Liver (tissue), 9 donors: ENCODE results near the gene TTC39C. TPM values are rescaled to one million over a fixed set of nuclear protein-coding genes. Genes with fewer than 3 reads are reported as not detected.

Experiments used
- DNase-seq: peaks from one replicate; pipeline ENCODE4 v3.0.0-alpha.2; 2017; ENCODE audit warnings: low spot score
- H3K27ac ChIP-seq, 2 donors: one replicate each; pipeline ENCODE4 v1.7.0; 2013; ENCODE audit warnings: inconsistent platforms in 2 of 2, low read length in 2 of 2, control low read depth in 1 of 2, low read depth in 1 of 2, mild to moderate bottlenecking in 1 of 2
- H3K27me3 ChIP-seq, 4 donors: one replicate each; pipeline versions ENCODE4 v1.6.1 to v1.7.0; 2013; ENCODE audit warnings: low read length in 3 of 4, inconsistent platforms in 1 of 4, mild to moderate bottlenecking in 1 of 4, moderate library complexity in 1 of 4; ENCODE audit not compliant: control insufficient read depth in 4 of 4, insufficient read depth in 4 of 4
- H3K36me3 ChIP-seq, 4 donors: one replicate each; pipeline versions ENCODE4 v1.6.1 to v1.7.0; 2013; ENCODE audit warnings: low read length in 3 of 4, mild to moderate bottlenecking in 3 of 4, low read depth in 1 of 4, moderate library complexity in 1 of 4; ENCODE audit not compliant: control insufficient read depth in 4 of 4, insufficient read depth in 3 of 4
- H3K4me1 ChIP-seq, 4 donors: one replicate each; pipeline versions ENCODE4 v1.6.1 to v1.7.0; 2013; ENCODE audit warnings: low read length in 3 of 4, mild to moderate bottlenecking in 3 of 4, moderate library complexity in 1 of 4; ENCODE audit not compliant: control insufficient read depth in 4 of 4, insufficient read depth in 4 of 4
- H3K4me3 ChIP-seq, 3 donors: one replicate each; pipeline versions ENCODE4 v1.6.1 to v1.7.0; 2013; ENCODE audit warnings: low read length in 3 of 3, control low read depth in 1 of 3, low read depth in 1 of 3, mild to moderate bottlenecking in 1 of 3
- H3K9ac ChIP-seq, 2 donors: one replicate each; pipeline ENCODE4 v1.7.0; 2013; ENCODE audit warnings: low read length in 2 of 2, mild to moderate bottlenecking in 2 of 2, moderate library complexity in 2 of 2, control low read depth in 1 of 2, low read depth in 1 of 2
- H3K9me3 ChIP-seq, 4 donors: one replicate each; pipeline versions ENCODE4 v1.6.1 to v1.7.0; 2013; ENCODE audit warnings: low read length in 3 of 4; ENCODE audit not compliant: control insufficient read depth in 4 of 4
- CTCF ChIP-seq: fragments of 150-350 bp; IDR thresholded peaks from 2 replicates; pipeline ENCODE4 v1.5.1; 2017; ENCODE audit warnings: improper control_type of control experiment, low read depth, low read length; ENCODE audit not compliant: missing input control
- FOXA1 ChIP-seq: IDR thresholded peaks from 2 replicates; pipeline ENCODE4 v1.6.1; 2016; ENCODE audit warnings: antibody characterized with exemption
- FOXA2 ChIP-seq: IDR thresholded peaks from 2 replicates; pipeline ENCODE4 v1.6.1; 2016; ENCODE audit warnings: antibody characterized with exemption
- GABPA ChIP-seq, 2 donors: IDR thresholded peaks in 1 of 2; conservative IDR thresholded peaks in 1 of 2; 2 replicates each; pipeline ENCODE4 v1.6.1; 2016; ENCODE audit warnings: antibody characterized with exemption in 2 of 2, mild to moderate bottlenecking in 1 of 2, moderate library complexity in 1 of 2
- HNF4A ChIP-seq, 2 donors: conservative IDR thresholded peaks; 2 replicates each; pipeline ENCODE4 v1.6.1; 2016; ENCODE audit warnings: antibody characterized with exemption in 2 of 2, mild to moderate bottlenecking in 2 of 2
- HNF4G ChIP-seq: IDR thresholded peaks from 2 replicates; pipeline ENCODE4 v1.6.1; 2016; ENCODE audit warnings: antibody characterized with exemption
- JUND ChIP-seq, 2 donors: IDR thresholded peaks; 2 replicates each; pipeline ENCODE4 v1.6.1; 2016; ENCODE audit warnings: antibody characterized with exemption in 2 of 2
- NR2F2 ChIP-seq: IDR thresholded peaks from 2 replicates; pipeline ENCODE4 v1.6.1; 2016; ENCODE audit warnings: antibody characterized with exemption
- RAD21 ChIP-seq, 2 donors: IDR thresholded peaks; 2 replicates each; pipeline ENCODE4 v1.6.1; 2016; ENCODE audit warnings: antibody characterized with exemption in 2 of 2, mild to moderate bottlenecking in 2 of 2
- REST ChIP-seq: IDR thresholded peaks from 2 replicates; pipeline ENCODE4 v1.6.1; 2016; ENCODE audit warnings: antibody characterized with exemption, mild to moderate bottlenecking
- RXRA ChIP-seq, 2 donors: IDR thresholded peaks; 2 replicates each; pipeline ENCODE4 v1.6.1; 2017 to 2018; ENCODE audit warnings: antibody characterized with exemption in 2 of 2, mild to moderate bottlenecking in 1 of 2
- SP1 ChIP-seq: IDR thresholded peaks from 2 replicates; pipeline ENCODE4 v1.6.1; 2018; ENCODE audit warnings: antibody characterized with exemption, mild to moderate bottlenecking
- TAF1 ChIP-seq: conservative IDR thresholded peaks from 2 replicates; pipeline ENCODE4 v1.6.1; 2016; ENCODE audit warnings: antibody characterized with exemption, mild to moderate bottlenecking
- YY1 ChIP-seq: IDR thresholded peaks from 2 replicates; pipeline ENCODE4 v1.6.1; 2016; ENCODE audit warnings: antibody characterized with exemption, mild to moderate bottlenecking
- ZBTB33 ChIP-seq: IDR thresholded peaks from 2 replicates; pipeline ENCODE4 v1.6.1; 2016; ENCODE audit warnings: antibody characterized with exemption
- whole genome bisulfite sequencing: extraction: QIAGEN DNeasy Blood & Tissue Kit; methylation state at CpG from one replicate; pipeline ENCODE4 v1.1.7; 2013; 5-methylcytosine and 5-hydroxymethylcytosine counted together
- polyA plus RNA-seq, 2 donors: library from polyadenylated mRNA; stranded (reverse) in 1 of 2; unstranded in 1 of 2; fragments of 200-250 nt in 1 of 2; fragments of >200 nt in 1 of 2; fragmentation: Nextera tagmentation in 1 of 2; extraction: Ambion mirVana in 1 of 2; gene quantifications; one replicate each; pipeline versions ENCODE4 v1.2.1 to v1.2.3, GENCODE V29; 2013 to 2015
- total RNA-seq, 2 donors: library from RNA; depleted of rRNA; stranded (reverse); fragments of >200 nt; gene quantifications; one replicate each; pipeline ENCODE4 v1.2.3, GENCODE V29; 2014
- donor health status: healthy.
- donor health status: healthy.
- donor health status: healthy.
- donor health status: healthy.
- donor health status: healthy.

The TTC39C gene
- total and polyA plus RNA-seq, 4 donors: 22.8 to 55.1 (median 38.6) TPM

DNA sequence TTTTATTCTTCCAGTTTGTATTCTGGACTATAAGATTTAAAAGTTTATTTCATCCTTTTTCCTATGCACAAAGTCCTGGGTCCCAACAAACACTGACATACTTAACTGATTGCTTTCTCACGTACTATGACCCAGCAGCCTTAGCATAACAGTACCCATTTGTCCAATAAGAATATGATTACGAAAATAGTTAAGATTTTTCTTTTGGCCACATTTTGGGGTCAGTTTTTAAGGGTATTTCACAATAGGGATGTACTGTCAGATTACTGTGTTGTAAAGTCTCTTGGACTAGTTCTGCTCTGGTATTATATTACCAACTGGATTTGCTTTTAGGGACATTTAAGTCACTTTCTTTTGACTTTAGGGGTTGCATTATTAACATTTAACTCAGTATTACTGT is 46.1 kb downstream of the TTC39C start:
- Histone ChIP-seq H3K4me1 (peaks cover 5 to 38% (median 19%) of the 10 kb centered on the region in 4 donors), H3K36me3 (no peaks in the 10 kb centered on the region), H3K4me3 (no peak overlapping the region), H3K27me3 (no peaks in the 10 kb centered on the region), H3K9ac (no peak overlapping the region), H3K27ac (peak overlapping the region; percentile 27 to 54), H3K9me3 (no peaks in the 10 kb centered on the region)
- no peak for DNase-seq
- WGBS: 38% methylated on average over 2 of the region's 2 CpGs
- TF ChIP-seq GABPA (IDR thresholded peaks at IDR 0.05 in 1 of 2, conservative IDR thresholded peaks at IDR 0.05 in 1 of 2) (no peak), RXRA (IDR thresholded peaks at IDR 0.05) (peak in 1 of 2 donors; percentile 38), HNF4A (conservative IDR thresholded peaks at IDR 0.05) (peak; percentile 39 to 65), RAD21 (IDR thresholded peaks at IDR 0.05) (peak in 1 of 2 donors; percentile 3), TAF1 (no peak), YY1 (no peak)

GRCh38 chr18:24063121-24063731 is 48.7 kb downstream of the TTC39C start:
- H3K9ac ChIP-seq: no peak overlapping the region
- no peak overlapping the region for H3K4me3 ChIP-seq
- 48% methylated on average over 4 of the region's 4 CpGs for WGBS
- H3K27me3 ChIP-seq: no peaks in the 10 kb centered on the region
- H3K9me3 ChIP-seq: no peaks in the 10 kb centered on the region
- H3K27ac ChIP-seq: peak overlapping the region; percentile 68 to 73
- DNase-seq: no peak
- H3K4me1 ChIP-seq: peaks cover 5 to 38% (median 19%) of the 10 kb centered on the region in 4 donors
- TF ChIP-seq ZBTB33 (no peak), HNF4G (no peak), YY1 (no peak), RXRA (IDR thresholded peaks at IDR 0.05) (no peak), REST (no peak), FOXA1 (no peak), GABPA (IDR thresholded peaks at IDR 0.05 in 1 of 2, conservative IDR thresholded peaks at IDR 0.05 in 1 of 2) (no peak)
- H3K36me3 ChIP-seq: peaks cover 0 to 4% (median 1%) of the 10 kb centered on the region in 4 donors

GRCh38 chr18:24064391-24065100 is 50.0 kb downstream of the TTC39C start:
- peak overlapping the region in 1 of 2 donors; percentile 72 for H3K9ac ChIP-seq
- H3K9me3 ChIP-seq: no peaks in the 10 kb centered on the region
- peaks cover 5 to 49% (median 21%) of the 10 kb centered on the region in 4 donors for H3K4me1 ChIP-seq
- H3K27me3 ChIP-seq: no peaks in the 10 kb centered on the region
- no peak overlapping the region for H3K4me3 ChIP-seq
- DNase-seq: no peak
- WGBS: 72% methylated on average over 8 of the region's 8 CpGs
- peaks cover 0 to 4% (median 1%) of the 10 kb centered on the region in 4 donors for H3K36me3 ChIP-seq
- peak overlapping the region; percentile 68 to 73 for H3K27ac ChIP-seq
- no peak for TF ChIP-seq NR2F2
- no peak for TF ChIP-seq FOXA2
- TF ChIP-seq RXRA (IDR thresholded peaks at IDR 0.05): no peak
- TF ChIP-seq SP1: no peak
- no peak for TF ChIP-seq TAF1
- no peak for TF ChIP-seq JUND (IDR thresholded peaks at IDR 0.05)
- no peak for TF ChIP-seq GABPA (IDR thresholded peaks at IDR 0.05 in 1 of 2, conservative IDR thresholded peaks at IDR 0.05 in 1 of 2)
- no peak for TF ChIP-seq CTCF
- TF ChIP-seq REST: no peak
